Mesothelial cell of epicardium (in vitro differentiated cells): ENCODE measurements around the gene CALD1. TPM values are rescaled to one million over a fixed set of nuclear protein-coding genes. Genes with fewer than 3 reads are reported as not detected.

Source experiments
- DNase-seq, 2 experiments: peaks; one replicate each; pipeline ENCODE4 v3.0.0; 2021; ENCODE audit warnings: low spot score in 2 of 2; ENCODE audit not compliant: unreplicated experiment in 2 of 2
- H3K27ac Mint-ChIP-seq: 2 replicates; pipeline ENCODE4 v1.8.0; 2021; ENCODE audit warnings: mixed read lengths
- H3K27me3 Mint-ChIP-seq: 2 replicates; pipeline ENCODE4 v1.8.0; 2021; ENCODE audit warnings: low read depth, mixed read lengths
- H3K36me3 Mint-ChIP-seq: 2 replicates; pipeline ENCODE4 v1.8.0; 2021; ENCODE audit warnings: mixed read lengths
- H3K4me1 Mint-ChIP-seq: 2 replicates; pipeline ENCODE4 v1.8.0; 2021; ENCODE audit warnings: mixed read lengths
- H3K4me3 Mint-ChIP-seq: 2 replicates; pipeline ENCODE4 v1.8.0; 2021; ENCODE audit warnings: mild to moderate bottlenecking, moderate library complexity, mixed read lengths
- H3K9me3 Mint-ChIP-seq: 2 replicates; pipeline ENCODE4 v1.8.0; 2021; ENCODE audit warnings: mixed read lengths
- CTCF ChIP-seq: fragments of 200-600 bp; sonication (generic); IDR thresholded peaks from one replicate; pipeline ENCODE4 v1.5.0; 2021; ENCODE audit warnings: antibody characterized with exemption; ENCODE audit not compliant: unreplicated experiment
- total RNA-seq: library from RNA; stranded (reverse); gene quantifications from 3 replicates; pipeline ENCODE4 v1.2.1, GENCODE V29; 2021

Gene CALD1
- total RNA-seq, 1 donor from 2014 or later, result 191 TPM

GRCh38 chr7:134940729-134941128 lies 161.3 kb downstream of the CALD1 start:
- H3K27ac Mint-ChIP-seq, result peak overlapping the region; percentile 97
- no peak for TF ChIP-seq CTCF

GRCh38 chr7:134941185-134941900 lies 161.9 kb downstream of the CALD1 start:
- H3K4me3 Mint-ChIP-seq, result no peak overlapping the region
- peaks cover 35% of the 10 kb centered on the region for H3K36me3 Mint-ChIP-seq
- no peaks in the 10 kb centered on the region for H3K9me3 Mint-ChIP-seq
- peak overlapping the region; percentile 97 for H3K27ac Mint-ChIP-seq
- H3K4me1 Mint-ChIP-seq, result peaks cover 55% of the 10 kb centered on the region
- no peak for TF ChIP-seq CTCF
- DNase-seq, result no peak
- no peaks in the 10 kb centered on the region for H3K27me3 Mint-ChIP-seq

More at GRCh38 chr7:134940729-134941128, 161.3 kb downstream of the CALD1 start:
- Mint-ChIP-seq H3K9me3 (no peaks in the 10 kb centered on the region), H3K36me3 (peaks cover 33% of the 10 kb centered on the region), H3K4me1 (peaks cover 55% of the 10 kb centered on the region), H3K4me3 (no peak overlapping the region), H3K27me3 (no peaks in the 10 kb centered on the region)
- DNase-seq, result no peak

- no peak for DNase-seq
- peak overlapping the region; percentile 97 for H3K27ac Mint-ChIP-seq
- H3K9me3 Mint-ChIP-seq, result peaks cover 2% of the 10 kb centered on the region
These were observed 162.5 kb downstream of the CALD1 start for GRCh38 chr7:134941952-134942351.

GRCh38 chr7:134942690-134943466 lies 163.4 kb downstream of the CALD1 start:
- Mint-ChIP-seq H3K9me3 (peaks cover 3% of the 10 kb centered on the region), H3K4me1 (peaks cover 42% of the 10 kb centered on the region), H3K4me3 (no peak overlapping the region), H3K27ac (no peak overlapping the region), H3K36me3 (peaks cover 44% of the 10 kb centered on the region), H3K27me3 (no peaks in the 10 kb centered on the region)
- TF ChIP-seq CTCF, result no peak
- DNase-seq, result no peak

More at GRCh38 chr7:134941952-134942351, 162.5 kb downstream of the CALD1 start:
- no peak for TF ChIP-seq CTCF
- Mint-ChIP-seq H3K27me3 (no peaks in the 10 kb centered on the region), H3K4me3 (no peak overlapping the region), H3K36me3 (peaks cover 38% of the 10 kb centered on the region), H3K4me1 (peaks cover 51% of the 10 kb centered on the region)

GRCh38 chr7:134943785-134944400 lies 164.5 kb downstream of the CALD1 start:
- no peak for TF ChIP-seq CTCF
- Mint-ChIP-seq H3K4me1 (peaks cover 38% of the 10 kb centered on the region), H3K36me3 (peaks cover 48% of the 10 kb centered on the region), H3K27ac (no peak overlapping the region), H3K4me3 (no peak overlapping the region), H3K27me3 (no peaks in the 10 kb centered on the region), H3K9me3 (peaks cover 3% of the 10 kb centered on the region)
- DNase-seq, result no peak
